Measurements from ENCODE around the gene USP34.

DNA sequence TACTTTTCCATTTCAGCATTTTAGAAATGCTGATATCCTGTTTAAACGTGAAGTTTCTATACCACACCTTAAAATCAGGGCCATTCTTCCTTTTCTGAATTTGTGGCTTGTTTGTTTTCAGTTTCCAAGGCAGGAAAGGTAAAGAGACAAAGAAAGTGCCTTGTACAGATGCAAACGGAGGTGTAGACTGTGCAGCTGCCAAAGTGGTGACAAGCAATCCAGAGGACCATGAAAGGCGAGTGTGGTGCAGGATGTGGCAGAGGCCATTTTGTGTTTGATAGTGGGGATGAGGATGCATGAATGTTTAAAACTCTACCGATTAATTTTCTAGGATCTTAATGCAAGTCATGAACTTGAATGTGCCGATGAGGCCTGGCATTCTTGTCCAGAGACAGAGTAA lies 308.2 kb downstream of the USP34 start:
- TF ChIP-seq, protein P1, sequence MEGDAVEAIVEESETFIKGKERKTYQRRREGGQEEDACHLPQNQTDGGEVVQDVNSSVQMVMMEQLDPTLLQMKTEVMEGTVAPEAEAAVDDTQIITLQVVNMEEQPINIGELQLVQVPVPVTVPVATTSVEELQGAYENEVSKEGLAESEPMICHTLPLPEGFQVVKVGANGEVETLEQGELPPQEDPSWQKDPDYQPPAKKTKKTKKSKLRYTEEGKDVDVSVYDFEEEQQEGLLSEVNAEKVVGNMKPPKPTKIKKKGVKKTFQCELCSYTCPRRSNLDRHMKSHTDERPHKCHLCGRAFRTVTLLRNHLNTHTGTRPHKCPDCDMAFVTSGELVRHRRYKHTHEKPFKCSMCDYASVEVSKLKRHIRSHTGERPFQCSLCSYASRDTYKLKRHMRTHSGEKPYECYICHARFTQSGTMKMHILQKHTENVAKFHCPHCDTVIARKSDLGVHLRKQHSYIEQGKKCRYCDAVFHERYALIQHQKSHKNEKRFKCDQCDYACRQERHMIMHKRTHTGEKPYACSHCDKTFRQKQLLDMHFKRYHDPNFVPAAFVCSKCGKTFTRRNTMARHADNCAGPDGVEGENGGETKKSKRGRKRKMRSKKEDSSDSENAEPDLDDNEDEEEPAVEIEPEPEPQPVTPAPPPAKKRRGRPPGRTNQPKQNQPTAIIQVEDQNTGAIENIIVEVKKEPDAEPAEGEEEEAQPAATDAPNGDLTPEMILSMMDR (IDR thresholded peaks at IDR 0.05 in 2 of 3, conservative IDR thresholded peaks at IDR 0.05 in 1 of 3; ENCODE audit: borderline replicate concordance in 1 of 3, insufficient read depth in 1 of 3, low read depth in 2 of 3, low read length in 2 of 3), result no peak
- TF ChIP-seq TCF7L2 (IDR thresholded peaks at IDR 0.05; ENCODE audit: borderline replicate concordance, extremely low read depth, insufficient read depth, insufficient read length) (no peak), EGR1 (IDR thresholded peaks at IDR 0.05; ENCODE audit: low read depth) (no peak), JUND (IDR thresholded peaks at IDR 0.05) (no peak), POLR2A (IDR thresholded peaks at IDR 0.05; ENCODE audit: borderline replicate concordance, extremely low read depth, insufficient read depth, insufficient read length) (no peak), ZNF274 (IDR thresholded peaks at IDR 0.05; ENCODE audit: low read depth, low read length) (no peak), ATF3 (IDR thresholded peaks at IDR 0.05) (no peak), YY1 (IDR thresholded peaks at IDR 0.05; ENCODE audit: extremely low read depth, insufficient replicate concordance, low read depth, low read length) (no peak), SRF (IDR thresholded peaks at IDR 0.05; ENCODE audit: low read depth) (no peak), POLR2AphosphoS5 (IDR thresholded peaks at IDR 0.05; ENCODE audit: low read depth, low read length) (no peak), EZH2 (IDR thresholded peaks at IDR 0.05) (no peak), MAX (IDR thresholded peaks at IDR 0.05) (no peak), ZBTB33 (IDR thresholded peaks at IDR 0.05; ENCODE audit: extremely low read depth, insufficient replicate concordance, low read length) (no peak)
- TF ChIP-seq, protein P2, sequence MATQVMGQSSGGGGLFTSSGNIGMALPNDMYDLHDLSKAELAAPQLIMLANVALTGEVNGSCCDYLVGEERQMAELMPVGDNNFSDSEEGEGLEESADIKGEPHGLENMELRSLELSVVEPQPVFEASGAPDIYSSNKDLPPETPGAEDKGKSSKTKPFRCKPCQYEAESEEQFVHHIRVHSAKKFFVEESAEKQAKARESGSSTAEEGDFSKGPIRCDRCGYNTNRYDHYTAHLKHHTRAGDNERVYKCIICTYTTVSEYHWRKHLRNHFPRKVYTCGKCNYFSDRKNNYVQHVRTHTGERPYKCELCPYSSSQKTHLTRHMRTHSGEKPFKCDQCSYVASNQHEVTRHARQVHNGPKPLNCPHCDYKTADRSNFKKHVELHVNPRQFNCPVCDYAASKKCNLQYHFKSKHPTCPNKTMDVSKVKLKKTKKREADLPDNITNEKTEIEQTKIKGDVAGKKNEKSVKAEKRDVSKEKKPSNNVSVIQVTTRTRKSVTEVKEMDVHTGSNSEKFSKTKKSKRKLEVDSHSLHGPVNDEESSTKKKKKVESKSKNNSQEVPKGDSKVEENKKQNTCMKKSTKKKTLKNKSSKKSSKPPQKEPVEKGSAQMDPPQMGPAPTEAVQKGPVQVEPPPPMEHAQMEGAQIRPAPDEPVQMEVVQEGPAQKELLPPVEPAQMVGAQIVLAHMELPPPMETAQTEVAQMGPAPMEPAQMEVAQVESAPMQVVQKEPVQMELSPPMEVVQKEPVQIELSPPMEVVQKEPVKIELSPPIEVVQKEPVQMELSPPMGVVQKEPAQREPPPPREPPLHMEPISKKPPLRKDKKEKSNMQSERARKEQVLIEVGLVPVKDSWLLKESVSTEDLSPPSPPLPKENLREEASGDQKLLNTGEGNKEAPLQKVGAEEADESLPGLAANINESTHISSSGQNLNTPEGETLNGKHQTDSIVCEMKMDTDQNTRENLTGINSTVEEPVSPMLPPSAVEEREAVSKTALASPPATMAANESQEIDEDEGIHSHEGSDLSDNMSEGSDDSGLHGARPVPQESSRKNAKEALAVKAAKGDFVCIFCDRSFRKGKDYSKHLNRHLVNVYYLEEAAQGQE (IDR thresholded peaks at IDR 0.05; ENCODE audit: low read depth), result no peak

All from HCT116 (cell line).